SH-SY5Y (cell line): Measurements from ENCODE around the gene SLC38A7.

Experiments
- GATA2 ChIP-seq: IDR thresholded peaks from 2 replicates; pipeline ENCODE4 v1.6.1; 2011; ENCODE audit warnings: mild to moderate bottlenecking, low read depth, low read length
- GATA3 ChIP-seq: IDR thresholded peaks from 2 replicates; pipeline ENCODE4 v1.6.1; 2011; ENCODE audit warnings: low read depth, mild to moderate bottlenecking, low read length, moderate library complexity

DNA sequence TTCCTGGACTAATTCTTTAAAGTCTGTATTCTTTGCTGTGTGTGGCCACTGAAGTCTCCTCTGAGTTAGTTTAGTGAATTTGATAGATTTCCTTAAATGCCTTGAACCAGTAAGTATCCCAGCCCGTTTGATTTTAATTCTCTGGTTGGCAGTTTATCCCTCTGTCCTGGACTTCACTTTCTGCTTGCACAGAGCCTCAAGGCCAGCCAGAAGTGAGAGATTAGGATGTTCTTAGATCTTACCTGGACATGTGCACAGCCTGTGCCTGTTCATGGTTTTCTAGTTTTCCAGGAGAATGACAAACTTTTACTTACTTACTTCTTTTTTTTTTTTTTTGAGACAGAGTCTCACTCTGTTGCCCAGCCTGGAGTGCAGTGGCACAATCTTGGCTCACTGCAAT is 10.8 kb upstream of the SLC38A7 start:
- no peak for TF ChIP-seq GATA3
- no peak for TF ChIP-seq GATA2
